GM19397 (cell line): ENCODE data around the gene TTC7B.

Source experiments
- ATAC-seq: cut with Tn5 transposase; IDR thresholded peaks from one replicate; pipeline ENCODE4 v1.9.1; 2021; ENCODE audit warnings: mild to moderate bottlenecking, moderate library complexity; ENCODE audit not compliant: unreplicated experiment

Gene TTC7B

GRCh38 chr14:90552465-90553297 lies 263.5 kb downstream of the TTC7B start:
- ATAC-seq = no peak

- ATAC-seq = no peak
Measured at GRCh38 chr14:90551733-90552464, 264.3 kb downstream of the TTC7B start.

GRCh38 chr14:90551070-90551704 lies 265.0 kb downstream of the TTC7B start:
- ATAC-seq = no peak

GRCh38 chr14:90549794-90550641 lies 266.2 kb downstream of the TTC7B start:
- ATAC-seq = no peak

GRCh38 chr14:90548455-90548854 lies 267.8 kb downstream of the TTC7B start:
- ATAC-seq = no peak

GRCh38 chr14:90547968-90548367 lies 268.3 kb downstream of the TTC7B start:
- ATAC-seq = no peak

GRCh38 chr14:90547250-90547649 lies 269.0 kb downstream of the TTC7B start:
- ATAC-seq = no peak

- ATAC-seq = no peak
Measured at GRCh38 chr14:90546767-90547166, 269.5 kb downstream of the TTC7B start.

- ATAC-seq = no peak
Measured at GRCh38 chr14:90545966-90546751, 270.1 kb downstream of the TTC7B start.

- no peak for ATAC-seq
Measured at GRCh38 chr14:90545382-90545781, 270.8 kb downstream of the TTC7B start.

GRCh38 chr14:90544971-90545370 lies 271.3 kb downstream of the TTC7B start:
- no peak for ATAC-seq

- no peak for ATAC-seq
Measured at GRCh38 chr14:90544566-90544965, 271.7 kb downstream of the TTC7B start.

GRCh38 chr14:90543876-90544275 lies 272.4 kb downstream of the TTC7B start:
- ATAC-seq = no peak

- ATAC-seq = no peak
Measured at GRCh38 chr14:90541076-90541634, 275.1 kb downstream of the TTC7B start.

- no peak for ATAC-seq
Measured at GRCh38 chr14:90540437-90540836, 275.8 kb downstream of the TTC7B start.

GRCh38 chr14:90539996-90540395 lies 276.2 kb downstream of the TTC7B start:
- no peak for ATAC-seq

GRCh38 chr14:90539496-90539775 lies 276.8 kb downstream of the TTC7B start:
- ATAC-seq = no peak

GRCh38 chr14:90538716-90539495 lies 277.3 kb downstream of the TTC7B start:
- ATAC-seq = no peak

GRCh38 chr14:90538095-90538494 lies 278.1 kb downstream of the TTC7B start:
- no peak for ATAC-seq
